PC-9 (cell line): ENCODE data around the gene DRAXIN. TPM values are rescaled to one million over a fixed set of nuclear protein-coding genes. Genes with fewer than 3 reads are reported as not detected.

Experiments
- BruUV-seq: library from RNA; stranded (reverse); fragments of 400-500 nt; replicated peaks from 2 replicates; lab custom pipeline; 2021; lab: Mats Ljungman, UMichigan
- CTCF ChIA-PET: fragments of 300-600 bp; sonication (Branson Sonifier 250); formaldehyde crosslinking; loops from one replicate; lab custom pipeline; 2022; ENCODE audit warnings: antibody characterized with exemption; lab: Charles Lee
- POLR2A ChIA-PET: fragments of 300-600 bp; sonication (Branson Sonifier 250); formaldehyde crosslinking; loops from one replicate; lab custom pipeline; 2022; ENCODE audit warnings: antibody characterized with exemption; ENCODE audit not compliant: unreplicated experiment; lab: Charles Lee
- DNase-seq, 2 experiments: peaks; one replicate each; pipeline versions ENCODE4 v3.0.0 to v3.0.0-alpha.2; 2015 to 2022; ENCODE audit warnings: mixed read lengths in 1 of 2
- H2AFZ ChIP-seq: fragments of 200-600 bp; sonication (generic); 2 replicates; pipeline ENCODE4 v1.8.1; 2017; ENCODE audit warnings: antibody characterized with exemption
- H3F3A ChIP-seq: fragments of 200-600 bp; sonication (generic); 2 replicates; pipeline ENCODE4 v1.8.1; 2017; ENCODE audit warnings: antibody characterized with exemption, mild to moderate bottlenecking, low read depth; ENCODE audit not compliant: insufficient read depth
- H3K27ac ChIP-seq: fragments of 200-600 bp; sonication (generic); 2 replicates; pipeline ENCODE4 v1.6.1; 2016; ENCODE audit warnings: mixed run types
- H3K27me3 ChIP-seq: fragments of 200-600 bp; sonication (generic); 2 replicates; pipeline ENCODE4 v1.6.1; 2016; ENCODE audit warnings: low read depth, mixed run types; ENCODE audit not compliant: insufficient read depth
- H3K36me3 ChIP-seq: fragments of 200-600 bp; sonication (generic); 2 replicates; pipeline ENCODE4 v1.6.1; 2016; ENCODE audit warnings: low read depth, mixed run types
- H3K4me1 ChIP-seq: fragments of 200-600 bp; sonication (generic); replicated peaks from 2 replicates; pipeline ENCODE4 v1.6.1; 2016; ENCODE audit warnings: mixed run types; ENCODE audit not compliant: insufficient read depth
- H3K4me2 ChIP-seq: fragments of 200-600 bp; sonication (generic); 2 replicates; pipeline ENCODE4 v1.6.1; 2017; ENCODE audit warnings: mixed run types
- H3K4me3 ChIP-seq: fragments of 200-600 bp; sonication (generic); 2 replicates; pipeline ENCODE4 v1.6.1; 2016; ENCODE audit warnings: mixed run types
- H3K79me2 ChIP-seq: fragments of 200-600 bp; sonication (generic); 2 replicates; pipeline ENCODE4 v1.6.1; 2017; ENCODE audit warnings: low read depth, mixed run types
- H3K9me2 ChIP-seq: fragments of 200-600 bp; sonication (generic); 2 replicates; pipeline ENCODE4 v1.8.1; 2017; ENCODE audit warnings: mild to moderate bottlenecking; ENCODE audit not compliant: insufficient read depth
- H3K9me3 ChIP-seq: fragments of 200-600 bp; sonication (generic); 2 replicates; pipeline ENCODE4 v1.8.1; 2016; ENCODE audit warnings: low read depth; ENCODE audit not compliant: insufficient read depth
- H4K20me1 ChIP-seq: fragments of 200-600 bp; sonication (generic); 2 replicates; pipeline ENCODE4 v1.8.1; 2017; ENCODE audit not compliant: insufficient read depth
- EZH2 ChIP-seq: fragments of 200-600 bp; sonication (generic); IDR thresholded peaks from 2 replicates; pipeline ENCODE4 v1.8.0; 2017; ENCODE audit warnings: antibody characterized with exemption, low read depth
- intact Hi-C: fragments of 100-400 bp; cut with micrococcal nuclease; formaldehyde crosslinking; loops from one replicate; pipeline ENCODE4 v1.10.0; 2022; ENCODE audit not compliant: unreplicated experiment
- total RNA-seq: library from RNA; stranded (reverse); gene quantifications from 2 replicates; pipeline ENCODE4 v1.2.3, GENCODE V29; 2021
- TF ChIP-seq, protein P1 (sequence below): fragments of 200-600 bp; sonication (generic); conservative IDR thresholded peaks from 2 replicates; pipeline ENCODE4 v1.6.1; 2017; ENCODE audit warnings: mixed run types, antibody characterized with exemption, mild to moderate bottlenecking, moderate library complexity

Gene DRAXIN
- total RNA-seq, 1 experiment from 2014 or later: not detected

DNA sequence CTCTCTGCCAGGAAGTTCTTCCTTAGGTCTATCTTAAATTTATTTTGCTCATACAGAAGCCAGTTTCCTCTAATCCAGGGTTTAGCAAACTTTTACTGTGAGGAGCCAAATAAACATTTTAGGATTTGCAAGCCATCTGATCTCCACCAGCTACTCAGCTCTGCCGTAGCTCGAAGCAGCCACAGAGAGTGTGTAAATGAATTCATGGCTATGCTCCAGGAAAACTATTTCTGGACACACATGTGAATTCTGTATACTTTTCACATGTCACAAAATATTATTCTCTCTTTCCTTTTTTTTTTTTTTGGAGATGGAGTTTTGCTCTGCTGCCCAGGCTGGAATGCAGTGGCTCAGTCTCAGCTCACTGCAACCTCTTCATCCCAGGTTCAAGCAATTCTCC is 31.0 kb downstream of the DRAXIN start:
- BruUV-seq: no TSS peak
- no peaks in the 10 kb centered on the region for H3K27me3 ChIP-seq
- no peak overlapping the region for H3K27ac ChIP-seq
- no peak for DNase-seq
- no peak overlapping the region for H3K4me3 ChIP-seq
- TF ChIP-seq, protein P1, sequence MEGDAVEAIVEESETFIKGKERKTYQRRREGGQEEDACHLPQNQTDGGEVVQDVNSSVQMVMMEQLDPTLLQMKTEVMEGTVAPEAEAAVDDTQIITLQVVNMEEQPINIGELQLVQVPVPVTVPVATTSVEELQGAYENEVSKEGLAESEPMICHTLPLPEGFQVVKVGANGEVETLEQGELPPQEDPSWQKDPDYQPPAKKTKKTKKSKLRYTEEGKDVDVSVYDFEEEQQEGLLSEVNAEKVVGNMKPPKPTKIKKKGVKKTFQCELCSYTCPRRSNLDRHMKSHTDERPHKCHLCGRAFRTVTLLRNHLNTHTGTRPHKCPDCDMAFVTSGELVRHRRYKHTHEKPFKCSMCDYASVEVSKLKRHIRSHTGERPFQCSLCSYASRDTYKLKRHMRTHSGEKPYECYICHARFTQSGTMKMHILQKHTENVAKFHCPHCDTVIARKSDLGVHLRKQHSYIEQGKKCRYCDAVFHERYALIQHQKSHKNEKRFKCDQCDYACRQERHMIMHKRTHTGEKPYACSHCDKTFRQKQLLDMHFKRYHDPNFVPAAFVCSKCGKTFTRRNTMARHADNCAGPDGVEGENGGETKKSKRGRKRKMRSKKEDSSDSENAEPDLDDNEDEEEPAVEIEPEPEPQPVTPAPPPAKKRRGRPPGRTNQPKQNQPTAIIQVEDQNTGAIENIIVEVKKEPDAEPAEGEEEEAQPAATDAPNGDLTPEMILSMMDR: no peak
- TF ChIP-seq EZH2: no peak
- no peaks in the 10 kb centered on the region for H3F3A ChIP-seq
- no peaks in the 10 kb centered on the region for H4K20me1 ChIP-seq
- ChIA-PET CTCF (interaction anchor here (0.7 kb wide), 1 partner anchor 685 kb away, joined by 5 read pairs; no protein-coding TSS in a partner anchor), POLR2A (no interaction called here)
- intact Hi-C loops: no loop called here
- no peaks in the 10 kb centered on the region for H3K4me1 ChIP-seq
- H3K4me2 ChIP-seq: no peak overlapping the region
- H3K36me3 ChIP-seq: no peaks in the 10 kb centered on the region
- no peak overlapping the region for H2AFZ ChIP-seq
- no peaks in the 10 kb centered on the region for H3K9me2 ChIP-seq
- no peaks in the 10 kb centered on the region for H3K9me3 ChIP-seq
- H3K79me2 ChIP-seq: no peaks in the 10 kb centered on the region

DNA sequence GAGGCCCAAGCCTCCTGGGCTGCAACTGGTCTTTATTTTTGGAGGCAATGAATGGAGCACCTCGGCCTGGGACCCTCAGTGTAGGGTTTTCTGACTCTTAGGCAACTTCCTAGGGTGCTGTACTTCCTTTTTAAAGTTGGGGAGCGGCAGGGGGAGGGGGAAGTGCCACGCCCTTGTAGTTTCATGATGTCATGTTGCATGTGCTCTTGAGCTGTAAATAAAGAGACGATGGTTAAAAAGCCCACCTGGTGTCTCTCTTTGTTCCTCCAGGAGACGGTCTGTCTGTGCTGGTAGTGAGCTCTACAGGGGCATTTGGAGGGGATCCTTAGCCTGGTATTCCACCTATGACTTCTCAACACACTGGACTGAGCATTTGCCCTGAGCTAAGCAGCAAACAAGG is 34.1 kb downstream of the DRAXIN start:
- CTCF ChIA-PET: interaction anchor here (0.5 kb wide), 1 partner anchor 71 kb away, joined by 3 read pairs; the partner anchor contains the start of gene FBXO2
- Histone ChIP-seq H3K27ac (no peak overlapping the region), H3K27me3 (no peaks in the 10 kb centered on the region), H3K36me3 (no peaks in the 10 kb centered on the region), H3K9me2 (no peaks in the 10 kb centered on the region), H3K4me1 (no peaks in the 10 kb centered on the region), H3K4me3 (no peak overlapping the region), H3K4me2 (no peak overlapping the region), H3K9me3 (no peaks in the 10 kb centered on the region), H4K20me1 (no peaks in the 10 kb centered on the region), H3K79me2 (no peaks in the 10 kb centered on the region), H3F3A (no peaks in the 10 kb centered on the region), H2AFZ (no peak overlapping the region)
- TF ChIP-seq EZH2: no peak
- TF ChIP-seq, protein P1: no peak
- DNase-seq: no peak
- no TSS peak for BruUV-seq
- intact Hi-C loops: no loop called here
- POLR2A ChIA-PET: no interaction called here

DNA sequence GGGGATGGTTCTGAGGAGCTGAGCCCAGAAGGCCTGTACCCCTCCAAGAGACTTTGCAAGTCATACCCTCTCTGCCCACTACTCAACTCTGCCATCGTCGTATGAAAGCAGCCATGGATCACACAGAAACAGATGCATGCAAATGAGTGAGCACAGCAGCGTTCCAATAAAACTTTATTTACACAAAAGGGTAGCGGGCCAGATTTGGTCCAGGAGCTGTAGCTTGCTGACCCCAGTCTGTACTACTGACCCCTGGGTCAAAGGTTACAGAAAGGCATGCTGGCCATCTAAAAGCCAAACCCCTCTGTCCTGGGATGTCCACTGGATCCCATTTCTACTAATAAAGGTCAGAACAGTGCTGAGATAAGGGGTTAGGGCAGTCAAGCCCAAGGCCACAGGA is 35.6 kb downstream of the DRAXIN start:
- H3K4me1 ChIP-seq: no peaks in the 10 kb centered on the region
- no peaks in the 10 kb centered on the region for H3K9me2 ChIP-seq
- no peaks in the 10 kb centered on the region for H3K9me3 ChIP-seq
- H4K20me1 ChIP-seq: no peaks in the 10 kb centered on the region
- no peak for DNase-seq
- no peak overlapping the region for H2AFZ ChIP-seq
- no peak overlapping the region for H3K4me3 ChIP-seq
- TF ChIP-seq EZH2: no peak
- TF ChIP-seq, protein P1: no peak
- H3K36me3 ChIP-seq: no peaks in the 10 kb centered on the region
- ChIA-PET CTCF (no interaction called here), POLR2A (no interaction called here)
- H3F3A ChIP-seq: no peaks in the 10 kb centered on the region
- H3K79me2 ChIP-seq: no peaks in the 10 kb centered on the region
- H3K4me2 ChIP-seq: no peak overlapping the region
- H3K27ac ChIP-seq: no peak overlapping the region
- intact Hi-C loops: no loop called here
- H3K27me3 ChIP-seq: no peaks in the 10 kb centered on the region
- BruUV-seq: no TSS peak
